ENCODE measurements around the gene FGD6. TPM values are rescaled to one million over a fixed set of nuclear protein-coding genes. Genes with fewer than 3 reads are reported as not detected.
A peak's percentile ranks its signal among the peaks of the same experiment; 100 is the strongest.

Gene FGD6
- total RNA-seq, 1 donor from 2014 or later = 26.3 TPM

DNA sequence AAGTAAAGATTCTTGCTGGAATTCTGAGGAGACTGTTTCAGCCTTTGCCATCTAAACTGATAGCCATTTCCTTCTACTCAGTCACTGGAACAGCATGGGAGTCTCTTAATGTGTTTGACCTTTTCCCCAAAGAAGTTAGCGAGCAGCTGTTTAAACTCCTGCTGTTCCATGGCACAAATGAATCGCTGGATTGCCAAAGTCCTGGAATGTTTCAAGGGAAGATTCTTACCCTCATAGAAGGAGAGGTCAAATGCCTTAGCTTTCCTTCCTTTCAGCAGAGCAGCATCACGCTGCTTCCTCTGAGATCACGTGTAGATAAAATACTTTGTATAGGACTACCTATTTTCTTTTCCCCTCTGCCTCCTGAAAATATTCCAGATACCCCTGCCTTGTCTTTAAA lies 133.3 kb downstream of the FGD6 start:
- no peaks in the 10 kb centered on the region for H3K27me3 ChIP-seq (ENCODE audit: low read depth)
- peaks cover 10% of the 10 kb centered on the region for H3K36me3 ChIP-seq
- no peaks in the 10 kb centered on the region for H3K9me3 ChIP-seq (replicated peaks)
- no peak overlapping the region for H3K4me3 ChIP-seq
- no peak for DNase-seq
- TF ChIP-seq, protein P1, sequence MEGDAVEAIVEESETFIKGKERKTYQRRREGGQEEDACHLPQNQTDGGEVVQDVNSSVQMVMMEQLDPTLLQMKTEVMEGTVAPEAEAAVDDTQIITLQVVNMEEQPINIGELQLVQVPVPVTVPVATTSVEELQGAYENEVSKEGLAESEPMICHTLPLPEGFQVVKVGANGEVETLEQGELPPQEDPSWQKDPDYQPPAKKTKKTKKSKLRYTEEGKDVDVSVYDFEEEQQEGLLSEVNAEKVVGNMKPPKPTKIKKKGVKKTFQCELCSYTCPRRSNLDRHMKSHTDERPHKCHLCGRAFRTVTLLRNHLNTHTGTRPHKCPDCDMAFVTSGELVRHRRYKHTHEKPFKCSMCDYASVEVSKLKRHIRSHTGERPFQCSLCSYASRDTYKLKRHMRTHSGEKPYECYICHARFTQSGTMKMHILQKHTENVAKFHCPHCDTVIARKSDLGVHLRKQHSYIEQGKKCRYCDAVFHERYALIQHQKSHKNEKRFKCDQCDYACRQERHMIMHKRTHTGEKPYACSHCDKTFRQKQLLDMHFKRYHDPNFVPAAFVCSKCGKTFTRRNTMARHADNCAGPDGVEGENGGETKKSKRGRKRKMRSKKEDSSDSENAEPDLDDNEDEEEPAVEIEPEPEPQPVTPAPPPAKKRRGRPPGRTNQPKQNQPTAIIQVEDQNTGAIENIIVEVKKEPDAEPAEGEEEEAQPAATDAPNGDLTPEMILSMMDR (IDR thresholded peaks at IDR 0.05; ENCODE audit: borderline replicate concordance) = no peak
- intact Hi-C loops (cut with micrococcal nuclease) = no loop called here
- H3K4me1 ChIP-seq = peaks cover 21% of the 10 kb centered on the region
- H3K27ac ChIP-seq (replicated peaks) = peak overlapping the region; percentile 41

GRCh38 chr12:95083471-95083870 lies 133.8 kb downstream of the FGD6 start:
- TF ChIP-seq, protein P1 (IDR thresholded peaks at IDR 0.05; ENCODE audit: borderline replicate concordance) = no peak
- DNase-seq = no peak

GRCh38 chr12:95077341-95077740 lies 139.9 kb downstream of the FGD6 start:
- Histone ChIP-seq H3K4me1 (peaks cover 16% of the 10 kb centered on the region), H3K27me3 (ENCODE audit: low read depth) (no peaks in the 10 kb centered on the region), H3K27ac (replicated peaks) (no peak overlapping the region), H3K36me3 (no peaks in the 10 kb centered on the region), H3K4me3 (no peak overlapping the region), H3K9me3 (replicated peaks) (no peaks in the 10 kb centered on the region)
- intact Hi-C loops (cut with micrococcal nuclease) = no loop called here
- DNase-seq = no peak
- TF ChIP-seq, protein P1 (IDR thresholded peaks at IDR 0.05; ENCODE audit: borderline replicate concordance) = no peak

More at GRCh38 chr12:95083471-95083870, 133.8 kb downstream of the FGD6 start:
- H3K36me3 ChIP-seq = peaks cover 6% of the 10 kb centered on the region
- H3K9me3 ChIP-seq (replicated peaks) = no peaks in the 10 kb centered on the region
- H3K27ac ChIP-seq (replicated peaks) = peak overlapping the region; percentile 41
- peaks cover 21% of the 10 kb centered on the region for H3K4me1 ChIP-seq
- no peaks in the 10 kb centered on the region for H3K27me3 ChIP-seq (ENCODE audit: low read depth)
- intact Hi-C loops (cut with micrococcal nuclease) = no loop called here
- H3K4me3 ChIP-seq = no peak overlapping the region

DNA sequence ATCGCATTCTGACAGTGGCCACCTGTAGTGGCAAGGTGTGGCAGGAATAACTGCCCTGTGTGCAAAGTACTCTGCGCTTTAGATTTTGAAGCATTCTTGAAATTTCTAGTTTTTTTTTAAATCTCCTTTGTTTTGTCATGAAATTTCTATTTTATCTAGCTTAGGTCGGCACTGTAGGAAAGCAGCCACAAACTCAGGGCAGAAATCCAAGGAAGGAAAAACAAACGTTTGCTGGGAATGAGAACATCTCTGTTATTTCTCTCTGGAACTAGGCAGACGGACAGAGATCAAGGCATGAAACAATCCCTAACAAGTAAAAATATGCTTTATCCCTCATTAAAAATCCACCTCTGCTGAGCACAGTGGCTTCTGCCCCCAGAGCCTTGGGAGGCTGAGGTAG lies 142.5 kb downstream of the FGD6 start:
- TF ChIP-seq, protein P1 (IDR thresholded peaks at IDR 0.05; ENCODE audit: borderline replicate concordance) = no peak
- no peaks in the 10 kb centered on the region for H3K36me3 ChIP-seq
- H3K4me3 ChIP-seq = no peak overlapping the region
- H3K27ac ChIP-seq (replicated peaks) = no peak overlapping the region
- DNase-seq = no peak
- H3K4me1 ChIP-seq = peaks cover 34% of the 10 kb centered on the region
- H3K9me3 ChIP-seq (replicated peaks) = no peaks in the 10 kb centered on the region
- H3K27me3 ChIP-seq (ENCODE audit: low read depth) = no peaks in the 10 kb centered on the region
- intact Hi-C loops (cut with micrococcal nuclease) = no loop called here

GRCh38 chr12:95073698-95074520 lies 143.4 kb downstream of the FGD6 start:
- no peak for DNase-seq
- Histone ChIP-seq H3K36me3 (no peaks in the 10 kb centered on the region), H3K27me3 (ENCODE audit: low read depth) (no peaks in the 10 kb centered on the region), H3K9me3 (replicated peaks) (no peaks in the 10 kb centered on the region), H3K4me1 (peaks cover 34% of the 10 kb centered on the region), H3K27ac (replicated peaks) (peak overlapping the region; percentile 90), H3K4me3 (peak overlapping the region; percentile 96)
- intact Hi-C loops (cut with micrococcal nuclease) = no loop called here
- TF ChIP-seq, protein P1 (IDR thresholded peaks at IDR 0.05; ENCODE audit: borderline replicate concordance) = peak; percentile 90

Measured in left ventricle myocardium inferior (tissue), 1 donor.